ENCODE results near the gene RAE1. TPM values are rescaled to one million over a fixed set of nuclear protein-coding genes. Genes with fewer than 3 reads are reported as not detected.

Gene RAE1
- total and polyA plus RNA-seq, 7 donors: 9.1 to 23.6 (median 14.7) TPM

DNA sequence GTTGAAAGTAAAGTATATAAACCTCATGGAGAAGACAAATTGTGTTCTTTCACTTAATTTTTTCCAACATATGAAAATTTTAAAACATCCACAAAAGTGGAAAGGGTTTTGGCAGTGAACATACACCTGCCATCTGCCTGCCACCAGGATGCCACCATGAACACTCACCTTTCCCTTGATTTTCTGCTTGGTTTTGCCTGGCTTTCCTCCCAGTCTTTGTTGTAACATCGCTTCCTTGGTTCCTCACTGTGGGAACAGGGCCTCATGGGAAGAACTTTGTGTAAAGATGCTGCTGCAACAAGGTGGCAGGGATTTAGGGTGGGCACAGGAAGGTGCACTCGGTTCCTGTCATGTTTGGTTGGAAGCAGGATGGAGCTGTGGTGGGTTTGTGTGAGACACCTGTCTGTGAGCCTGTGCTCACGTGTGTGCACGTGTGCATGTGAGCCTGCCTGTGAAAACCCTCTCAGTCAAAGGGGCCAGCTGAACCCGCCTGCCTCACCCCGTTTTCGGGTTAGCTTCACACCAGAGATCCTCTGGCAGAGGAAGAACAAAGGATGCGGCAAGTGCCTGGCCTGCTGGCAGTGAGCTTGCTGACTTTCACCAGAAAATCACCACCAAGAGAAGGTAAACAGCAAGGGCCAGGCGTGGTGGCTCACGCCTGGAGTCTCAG is 29.2 kb downstream of the RAE1 start:
- Histone ChIP-seq H3K27me3 (ENCODE audit: insufficient read depth in 3 of 3, low read length in 2 of 3) (no peaks in the 10 kb centered on the region), H3K36me3 (ENCODE audit: insufficient read depth in 1 of 2, low read depth in 1 of 2) (peaks cover 0 to 59% of the 10 kb centered on the region in 2 donors), H3K4me1 (no peaks in the 10 kb centered on the region), H3K4me3 (no peak overlapping the region), H3K27ac (no peak overlapping the region), H3K9me3 (no peaks in the 10 kb centered on the region)
- WGBS, 3 donors: 81 to 87% (median 86%) methylated on average over 10 of the region's 10 CpGs
- TF ChIP-seq, protein P1, sequence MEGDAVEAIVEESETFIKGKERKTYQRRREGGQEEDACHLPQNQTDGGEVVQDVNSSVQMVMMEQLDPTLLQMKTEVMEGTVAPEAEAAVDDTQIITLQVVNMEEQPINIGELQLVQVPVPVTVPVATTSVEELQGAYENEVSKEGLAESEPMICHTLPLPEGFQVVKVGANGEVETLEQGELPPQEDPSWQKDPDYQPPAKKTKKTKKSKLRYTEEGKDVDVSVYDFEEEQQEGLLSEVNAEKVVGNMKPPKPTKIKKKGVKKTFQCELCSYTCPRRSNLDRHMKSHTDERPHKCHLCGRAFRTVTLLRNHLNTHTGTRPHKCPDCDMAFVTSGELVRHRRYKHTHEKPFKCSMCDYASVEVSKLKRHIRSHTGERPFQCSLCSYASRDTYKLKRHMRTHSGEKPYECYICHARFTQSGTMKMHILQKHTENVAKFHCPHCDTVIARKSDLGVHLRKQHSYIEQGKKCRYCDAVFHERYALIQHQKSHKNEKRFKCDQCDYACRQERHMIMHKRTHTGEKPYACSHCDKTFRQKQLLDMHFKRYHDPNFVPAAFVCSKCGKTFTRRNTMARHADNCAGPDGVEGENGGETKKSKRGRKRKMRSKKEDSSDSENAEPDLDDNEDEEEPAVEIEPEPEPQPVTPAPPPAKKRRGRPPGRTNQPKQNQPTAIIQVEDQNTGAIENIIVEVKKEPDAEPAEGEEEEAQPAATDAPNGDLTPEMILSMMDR (IDR thresholded peaks at IDR 0.05): no peak
- peak in 1 of 2 donors; percentile 44 for DNase-seq
- intact Hi-C loops (cut with DNase I): loop anchor here in 1 of 2 donors (5.0 kb wide), 1 partner anchor 92 kb away; no protein-coding TSS in a partner anchor
- no peak for ATAC-seq

GRCh38 chr20:57381596-57382503 is 30.8 kb downstream of the RAE1 start:
- Histone ChIP-seq H3K27me3 (ENCODE audit: insufficient read depth in 3 of 3, low read length in 2 of 3) (no peaks in the 10 kb centered on the region), H3K36me3 (ENCODE audit: insufficient read depth in 1 of 2, low read depth in 1 of 2) (peaks cover 0 to 43% of the 10 kb centered on the region in 2 donors), H3K4me1 (no peaks in the 10 kb centered on the region), H3K9me3 (no peaks in the 10 kb centered on the region), H3K4me3 (no peak overlapping the region), H3K27ac (no peak overlapping the region)
- TF ChIP-seq, protein P1 (IDR thresholded peaks at IDR 0.05): peak; percentile 93
- DNase-seq: peak; percentile 77 to 90
- peak; percentile 78 to 84 (median 82) for ATAC-seq
- intact Hi-C loops (cut with DNase I): loop anchor here (1.0 to 5.0 kb wide), 3 partner anchors 90 to 113 kb away; no protein-coding TSS in a partner anchor
- WGBS, 3 donors: 46 to 55% (median 47%) methylated on average over 20 of the region's 20 CpGs

- intact Hi-C loops (cut with DNase I): loop anchor here in 1 of 2 donors (2.0 to 5.0 kb wide), 2 partner anchors 90 to 112 kb away; no protein-coding TSS in a partner anchor
- H3K4me1 ChIP-seq: no peaks in the 10 kb centered on the region
Observed at GRCh38 chr20:57382516-57382915, 31.5 kb downstream of the RAE1 start.

GRCh38 chr20:57383447-57384347 is 32.6 kb downstream of the RAE1 start:
- Histone ChIP-seq H3K4me3 (no peak overlapping the region), H3K36me3 (ENCODE audit: insufficient read depth in 1 of 2, low read depth in 1 of 2) (peaks cover 0 to 24% of the 10 kb centered on the region in 2 donors), H3K27ac (no peak overlapping the region), H3K27me3 (ENCODE audit: insufficient read depth in 3 of 3, low read length in 2 of 3) (no peaks in the 10 kb centered on the region), H3K9me3 (no peaks in the 10 kb centered on the region), H3K4me1 (no peaks in the 10 kb centered on the region)
- DNase-seq: peak in 1 of 2 donors; percentile 27
- intact Hi-C loops (cut with DNase I): loop anchor here (2.0 to 5.0 kb wide), 3 partner anchors 89 to 209 kb away; no protein-coding TSS in a partner anchor
- TF ChIP-seq, protein P1 (IDR thresholded peaks at IDR 0.05): no peak
- WGBS, 3 donors: 87 to 91% (median 89%) methylated on average over 20 of the region's 20 CpGs
- ATAC-seq: no peak

More at GRCh38 chr20:57382516-57382915, 31.5 kb downstream of the RAE1 start:
- WGBS, 3 donors: 88 to 94% (median 90%) methylated on average over 5 of the region's 5 CpGs
- Histone ChIP-seq H3K27ac (no peak overlapping the region), H3K36me3 (ENCODE audit: insufficient read depth in 1 of 2, low read depth in 1 of 2) (peaks cover 0 to 36% of the 10 kb centered on the region in 2 donors), H3K9me3 (no peaks in the 10 kb centered on the region), H3K27me3 (ENCODE audit: insufficient read depth in 3 of 3, low read length in 2 of 3) (no peaks in the 10 kb centered on the region), H3K4me3 (no peak overlapping the region)
- DNase-seq: no peak
- no peak for ATAC-seq
- TF ChIP-seq, protein P1 (IDR thresholded peaks at IDR 0.05): no peak
